ENCODE results near the gene SETD1A.

GRCh38 chr16:31002250-31002700, 44.7 kb downstream of the SETD1A start:
- TF ChIP-seq CTCF (IDR thresholded peaks at IDR 0.05): no peak
- TF ChIP-seq POLR2AphosphoS5 (IDR thresholded peaks at IDR 0.05): no peak
- TF ChIP-seq POLR2A (IDR thresholded peaks at IDR 0.05): no peak

Data from upper lobe of left lung (tissue), 4 donors.